Measurements from ENCODE around the gene GPR137.

Gene GPR137

DNA sequence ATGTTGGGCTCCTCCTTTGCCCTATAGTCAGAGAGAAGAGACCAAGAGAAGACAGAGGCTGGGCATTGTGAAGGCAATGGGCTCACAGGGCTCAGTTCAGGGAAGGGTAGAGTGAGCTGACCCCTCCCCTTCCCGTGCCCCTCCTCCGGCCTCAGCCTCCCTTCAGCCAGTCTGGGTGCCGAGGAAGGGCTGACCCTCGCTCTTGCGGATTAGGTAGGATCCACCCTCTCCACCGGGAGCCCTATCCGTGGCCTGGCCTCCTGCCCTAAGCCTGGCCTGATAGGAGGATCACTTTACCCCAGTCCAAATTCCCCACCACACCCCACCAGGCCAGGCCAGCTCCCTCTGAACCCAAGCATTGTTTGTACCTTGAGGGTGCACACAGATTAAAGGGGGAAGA is 37.1 kb upstream of the GPR137 start:
- ChIA-PET CTCF (interaction anchor here (1.1 to 4.6 kb wide), 3 partner anchors 17 to 54 kb away, joined by 4 to 134 read pairs (median 48); partner anchors contain the start of genes CATSPERZ and ESRRA), POLR2A (interaction anchor here (0.6 kb wide), 2 partner anchors 21 to 64 kb away, joined by 3 to 5 read pairs; no protein-coding TSS in a partner anchor)
- no peak for DNase-seq (ENCODE audit: extremely low spot score)
- TF ChIP-seq, protein P1, sequence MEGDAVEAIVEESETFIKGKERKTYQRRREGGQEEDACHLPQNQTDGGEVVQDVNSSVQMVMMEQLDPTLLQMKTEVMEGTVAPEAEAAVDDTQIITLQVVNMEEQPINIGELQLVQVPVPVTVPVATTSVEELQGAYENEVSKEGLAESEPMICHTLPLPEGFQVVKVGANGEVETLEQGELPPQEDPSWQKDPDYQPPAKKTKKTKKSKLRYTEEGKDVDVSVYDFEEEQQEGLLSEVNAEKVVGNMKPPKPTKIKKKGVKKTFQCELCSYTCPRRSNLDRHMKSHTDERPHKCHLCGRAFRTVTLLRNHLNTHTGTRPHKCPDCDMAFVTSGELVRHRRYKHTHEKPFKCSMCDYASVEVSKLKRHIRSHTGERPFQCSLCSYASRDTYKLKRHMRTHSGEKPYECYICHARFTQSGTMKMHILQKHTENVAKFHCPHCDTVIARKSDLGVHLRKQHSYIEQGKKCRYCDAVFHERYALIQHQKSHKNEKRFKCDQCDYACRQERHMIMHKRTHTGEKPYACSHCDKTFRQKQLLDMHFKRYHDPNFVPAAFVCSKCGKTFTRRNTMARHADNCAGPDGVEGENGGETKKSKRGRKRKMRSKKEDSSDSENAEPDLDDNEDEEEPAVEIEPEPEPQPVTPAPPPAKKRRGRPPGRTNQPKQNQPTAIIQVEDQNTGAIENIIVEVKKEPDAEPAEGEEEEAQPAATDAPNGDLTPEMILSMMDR (IDR thresholded peaks at IDR 0.05; ENCODE audit: control extremely low read depth, extremely low read depth, low read depth, missing control alignments) = no peak

DNA sequence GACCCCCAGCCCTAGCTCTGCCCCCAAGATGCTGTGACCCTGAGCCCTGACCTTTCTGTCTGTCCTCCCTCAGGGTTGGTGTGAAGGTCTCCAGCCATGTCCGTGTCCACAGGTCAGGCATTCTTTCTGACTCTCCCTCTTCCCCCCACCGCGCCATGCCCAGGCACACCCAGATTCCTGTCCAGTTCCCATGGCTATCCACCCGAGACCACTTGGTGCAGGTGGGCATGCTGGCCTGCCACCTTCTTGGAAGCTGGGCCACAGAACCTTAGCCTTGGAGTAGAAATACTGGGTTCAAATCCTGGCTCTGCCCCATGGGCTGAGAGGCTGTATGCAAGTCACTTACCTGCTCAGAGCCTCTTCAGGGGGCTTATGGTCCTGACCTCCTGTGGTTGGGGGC is 36.6 kb upstream of the GPR137 start:
- ChIA-PET POLR2A (interaction anchor here (0.6 kb wide), 1 partner anchor 21 kb away, joined by 3 read pairs; no protein-coding TSS in a partner anchor), CTCF (interaction anchor here (0.9 to 4.6 kb wide), 6 partner anchors 13 to 54 kb away, joined by 4 to 134 read pairs (median 17); partner anchors contain the start of genes CATSPERZ, ESRRA and FERMT3)
- TF ChIP-seq, protein P1 (IDR thresholded peaks at IDR 0.05; ENCODE audit: control extremely low read depth, extremely low read depth, low read depth, missing control alignments) = no peak
- DNase-seq (ENCODE audit: extremely low spot score) = no peak

DNA sequence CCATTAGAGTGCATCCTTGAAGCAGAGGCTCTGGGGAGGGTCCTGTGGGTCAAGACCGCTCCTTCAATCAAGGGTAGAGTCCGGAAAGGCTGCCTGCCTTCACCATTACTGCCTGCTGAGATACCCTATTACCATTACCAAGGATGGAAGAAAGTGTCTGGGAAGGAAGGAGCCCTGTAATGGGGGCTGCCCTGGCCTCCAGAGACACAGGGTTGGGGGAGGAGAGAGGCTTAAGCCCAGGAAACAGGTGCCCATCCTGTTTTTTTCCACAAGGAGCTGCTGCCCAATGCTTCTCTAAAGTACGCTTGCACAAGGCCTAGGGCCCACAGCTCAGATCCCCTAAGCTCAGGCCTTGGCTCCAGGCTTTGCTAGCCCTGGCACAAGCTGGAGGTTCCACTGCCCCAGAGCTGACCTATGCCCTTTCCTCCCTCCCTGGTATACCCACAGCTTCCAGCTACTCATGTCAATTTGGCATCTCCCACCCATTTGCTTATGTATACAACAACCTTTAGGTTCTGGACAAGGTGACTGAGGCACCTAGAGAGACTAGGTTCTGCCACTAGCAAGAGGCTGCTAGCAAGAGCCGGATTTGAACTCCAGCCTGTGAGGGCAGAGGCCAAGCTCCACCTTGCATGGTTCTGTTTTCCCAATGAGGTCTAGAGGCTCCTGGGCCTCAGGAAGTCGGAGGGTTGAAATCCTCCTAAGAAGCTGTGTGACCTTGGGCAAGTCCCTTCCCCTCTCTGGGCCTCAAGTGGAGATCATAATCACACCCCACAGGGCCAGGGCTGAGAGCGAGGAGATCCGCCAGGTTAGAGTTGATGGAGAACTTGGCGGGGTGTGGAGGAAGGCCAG is 35.9 kb upstream of the GPR137 start:
- ChIA-PET POLR2A (no interaction called here), CTCF (interaction anchor here (0.8 to 4.6 kb wide), 17 partner anchors 9 to 83 kb away, joined by 3 to 134 read pairs (median 5); partner anchors contain the start of genes CATSPERZ, ESRRA, FERMT3 and FKBP2)
- TF ChIP-seq, protein P1 (IDR thresholded peaks at IDR 0.05; ENCODE audit: control extremely low read depth, extremely low read depth, low read depth, missing control alignments) = no peak
- DNase-seq (ENCODE audit: extremely low spot score) = no peak

- ChIA-PET POLR2A (interaction anchor here (0.5 kb wide), 1 partner anchor 529 kb away, joined by 3 read pairs; no protein-coding TSS in a partner anchor), CTCF (interaction anchor here (0.7 to 4.6 kb wide), 18 partner anchors 9 to 82 kb away, joined by 3 to 134 read pairs (median 4); partner anchors contain the start of genes CATSPERZ, ESRRA, FERMT3 and FKBP2)
- TF ChIP-seq, protein P1 (IDR thresholded peaks at IDR 0.05; ENCODE audit: control extremely low read depth, extremely low read depth, low read depth, missing control alignments) = no peak
- no peak for DNase-seq (ENCODE audit: extremely low spot score)
Observed at GRCh38 chr11:64250415-64251015, 35.1 kb upstream of the GPR137 start.

DNA sequence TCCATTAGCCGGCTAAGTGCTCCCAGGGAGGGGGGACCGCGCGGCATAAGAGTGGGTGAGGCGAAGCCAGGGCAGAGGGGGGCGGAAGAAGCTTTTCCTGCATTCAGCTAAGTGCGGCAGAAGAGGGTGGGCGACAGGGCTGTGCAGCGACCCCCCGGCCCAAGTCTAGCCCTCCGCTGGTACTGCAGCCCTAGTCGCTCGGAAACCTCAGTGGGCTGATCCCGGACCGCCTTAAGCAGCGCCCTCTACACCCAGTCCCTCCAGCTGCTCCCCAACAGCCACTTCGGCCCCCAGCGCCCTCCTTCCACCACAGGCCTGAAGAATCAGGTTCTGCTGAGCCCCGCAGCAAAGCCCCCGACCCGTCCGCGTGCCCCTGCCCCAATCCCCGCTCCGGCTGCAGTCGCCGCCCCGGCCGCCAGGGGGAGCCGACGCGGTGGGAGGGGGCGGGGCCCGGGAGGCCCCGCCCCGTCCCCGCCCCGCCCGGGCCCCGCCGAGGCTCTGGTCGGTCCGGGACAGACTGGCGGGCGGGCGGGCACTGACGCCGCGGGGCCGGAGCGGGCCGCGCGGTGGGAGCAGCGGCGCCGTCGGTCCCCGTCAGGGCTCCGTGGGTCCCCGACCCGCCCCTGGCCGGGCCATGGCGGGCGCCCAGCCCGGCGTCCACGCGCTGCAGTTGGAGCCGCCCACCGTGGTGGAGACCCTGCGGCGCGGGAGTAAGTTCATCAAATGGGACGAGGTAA is 34.5 kb upstream of the GPR137 start, which contains the start of gene PLCB3:
Gene PLCB3, plus strand, starts transcription at position 515 of the 737 bp plus-strand sequence. Its CDS starts 120 bp downstream, at position 635.
- TF ChIP-seq, protein P1 (IDR thresholded peaks at IDR 0.05; ENCODE audit: control extremely low read depth, extremely low read depth, low read depth, missing control alignments) = peak; percentile 72
- ChIA-PET CTCF (interaction anchor here (0.7 to 4.6 kb wide), 23 partner anchors 10 to 81 kb away, joined by 3 to 134 read pairs (median 4); partner anchors contain the start of genes BAD, CATSPERZ, ESRRA and FERMT3), POLR2A (interaction anchor here (1.3 kb wide), 1 partner anchor 20 kb away, joined by 4 read pairs; no protein-coding TSS in a partner anchor)
- DNase-seq (ENCODE audit: extremely low spot score) = peak; percentile 91
